Body of pancreas (tissue), 4 donors: ENCODE measurements around the gene TMEM201. TPM values are rescaled to one million over a fixed set of nuclear protein-coding genes. Genes with fewer than 3 reads are reported as not detected.

Source experiments
- ATAC-seq: fragments of 150-250 bp; one replicate; pipeline ENCODE4 v1.9.1; 2016
- DNase-seq, 4 donors: peaks; one replicate each; pipeline ENCODE4 v3.0.0-alpha.2; 2019
- H3K27ac ChIP-seq, 4 donors: fragments of 200-600 bp; sonication (generic); 1 replicate in 3 of 4; 2 replicates in 1 of 4; pipeline versions ENCODE4 v1.5.1 to v1.6.1; 2016 to 2019; ENCODE audit warnings: mild to moderate bottlenecking in 1 of 4, mixed read lengths in 1 of 4, moderate library complexity in 1 of 4
- H3K27me3 ChIP-seq, 2 donors: fragments of 200-600 bp; sonication (generic); one replicate each; pipeline ENCODE4 v1.6.0; 2016; ENCODE audit warnings: mild to moderate bottlenecking in 1 of 2
- H3K36me3 ChIP-seq, 2 donors: fragments of 200-600 bp; sonication (generic); replicated peaks in 1 of 2; 2 replicates each; pipeline ENCODE4 v1.5.1; 2016; ENCODE audit warnings: low read depth in 2 of 2; ENCODE audit not compliant: insufficient read depth in 1 of 2
- H3K4me1 ChIP-seq: fragments of 200-600 bp; sonication (generic); one replicate; pipeline ENCODE4 v1.6.0; 2016
- H3K4me3 ChIP-seq, 2 donors: fragments of 200-600 bp; sonication (generic); 1 replicate in 1 of 2; 2 replicates in 1 of 2; pipeline ENCODE4 v1.5.1; 2016 to 2019
- H3K9me3 ChIP-seq, 3 donors: fragments of 200-600 bp; sonication (generic); 1 replicate in 2 of 3; 2 replicates in 1 of 3; pipeline ENCODE4 v1.5.1; 2016
- POLR2A ChIP-seq, 3 donors: fragments of 450-650 bp; IDR thresholded peaks; one replicate each; pipeline ENCODE4 v1.6.1; 2016; ENCODE audit warnings: antibody characterized with exemption in 3 of 3, mild to moderate bottlenecking in 2 of 3
- WGBS, 2 donors: methylation state at CpG; one replicate each; pipeline ENCODE4 v1.1.5; 2017; 5-methylcytosine and 5-hydroxymethylcytosine counted together
- intact Hi-C: fragments of 100-400 bp; cut with DNase I; formaldehyde crosslinking; loops from one replicate; pipeline ENCODE4 v1.15.1; 2023
- total RNA-seq, 2 donors: library from RNA; depleted of rRNA; stranded (reverse); fragments of >200 nt; gene quantifications; one replicate each; pipeline ENCODE4 v1.1.0, GENCODE V29; 2016
- TF ChIP-seq, protein P1 (sequence below), 7 experiments: fragments of 450-650 bp in 4 of 7; fragments of 200-600 bp in 3 of 7; sonication (generic) in 3 of 7; IDR thresholded peaks; one replicate each; pipeline ENCODE4 v1.5.1; 2016 to 2019; ENCODE audit warnings: antibody characterized with exemption in 7 of 7

Gene TMEM201
- total RNA-seq, 2 donors from 2014 or later, result 7.3 to 12.5 TPM

- 73 to 79% methylated on average over 3 of the region's 3 CpGs for WGBS, 2 donors
- Histone ChIP-seq H3K27me3 (no peaks in the 10 kb centered on the region), H3K27ac (no peak overlapping the region), H3K4me1 (peaks cover 19% of the 10 kb centered on the region), H3K36me3 (no peaks in the 10 kb centered on the region), H3K9me3 (no peaks in the 10 kb centered on the region), H3K4me3 (no peak overlapping the region)
- DNase-seq, result no peak
- intact Hi-C loops, result no loop called here
- TF ChIP-seq POLR2A (IDR thresholded peaks at IDR 0.05), result no peak
- TF ChIP-seq, protein P1, sequence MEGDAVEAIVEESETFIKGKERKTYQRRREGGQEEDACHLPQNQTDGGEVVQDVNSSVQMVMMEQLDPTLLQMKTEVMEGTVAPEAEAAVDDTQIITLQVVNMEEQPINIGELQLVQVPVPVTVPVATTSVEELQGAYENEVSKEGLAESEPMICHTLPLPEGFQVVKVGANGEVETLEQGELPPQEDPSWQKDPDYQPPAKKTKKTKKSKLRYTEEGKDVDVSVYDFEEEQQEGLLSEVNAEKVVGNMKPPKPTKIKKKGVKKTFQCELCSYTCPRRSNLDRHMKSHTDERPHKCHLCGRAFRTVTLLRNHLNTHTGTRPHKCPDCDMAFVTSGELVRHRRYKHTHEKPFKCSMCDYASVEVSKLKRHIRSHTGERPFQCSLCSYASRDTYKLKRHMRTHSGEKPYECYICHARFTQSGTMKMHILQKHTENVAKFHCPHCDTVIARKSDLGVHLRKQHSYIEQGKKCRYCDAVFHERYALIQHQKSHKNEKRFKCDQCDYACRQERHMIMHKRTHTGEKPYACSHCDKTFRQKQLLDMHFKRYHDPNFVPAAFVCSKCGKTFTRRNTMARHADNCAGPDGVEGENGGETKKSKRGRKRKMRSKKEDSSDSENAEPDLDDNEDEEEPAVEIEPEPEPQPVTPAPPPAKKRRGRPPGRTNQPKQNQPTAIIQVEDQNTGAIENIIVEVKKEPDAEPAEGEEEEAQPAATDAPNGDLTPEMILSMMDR (IDR thresholded peaks at IDR 0.05), result no peak
- no peak for ATAC-seq
These were observed 43.8 kb upstream of the TMEM201 start for GRCh38 chr1:9544926-9545325.

DNA sequence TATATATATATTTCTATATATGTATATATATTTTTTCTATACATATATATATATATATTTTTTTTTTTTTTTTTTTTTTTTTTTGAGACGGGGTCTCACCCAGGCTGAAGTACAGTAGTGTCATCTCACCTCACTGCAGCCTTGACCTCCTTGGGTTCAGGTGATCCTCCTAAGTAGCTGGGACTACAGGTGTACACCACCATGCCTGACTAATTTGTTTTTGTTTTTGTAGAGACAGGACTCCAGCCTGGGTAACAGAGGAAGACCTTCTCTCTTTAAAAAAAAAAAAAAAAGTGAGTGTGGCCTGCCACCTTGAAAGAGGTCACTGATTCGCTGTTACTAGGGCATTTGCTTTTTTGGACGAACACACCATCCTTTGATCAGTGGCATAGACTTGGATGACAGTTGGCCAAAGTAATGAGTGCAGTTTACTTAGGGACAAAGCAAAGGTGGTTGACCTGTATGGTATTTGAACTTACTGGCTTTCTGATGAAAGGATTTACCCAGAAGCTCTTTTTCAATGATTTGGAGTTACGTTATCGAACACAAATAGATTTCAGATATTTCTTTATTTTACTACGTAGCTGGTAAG, 38.7 kb upstream of the TMEM201 start:
- Histone ChIP-seq H3K27ac (no peak overlapping the region), H3K4me3 (no peak overlapping the region), H3K27me3 (no peaks in the 10 kb centered on the region), H3K4me1 (peaks cover 29% of the 10 kb centered on the region), H3K36me3 (no peaks in the 10 kb centered on the region), H3K9me3 (no peaks in the 10 kb centered on the region)
- WGBS, 2 donors, result 70 to 75% methylated on average over 6 of the region's 6 CpGs
- DNase-seq (no peak), ATAC-seq (no peak)
- no peak for TF ChIP-seq POLR2A (IDR thresholded peaks at IDR 0.05)
- TF ChIP-seq, protein P1 (IDR thresholded peaks at IDR 0.05), result no peak
- intact Hi-C loops, result no loop called here

DNA sequence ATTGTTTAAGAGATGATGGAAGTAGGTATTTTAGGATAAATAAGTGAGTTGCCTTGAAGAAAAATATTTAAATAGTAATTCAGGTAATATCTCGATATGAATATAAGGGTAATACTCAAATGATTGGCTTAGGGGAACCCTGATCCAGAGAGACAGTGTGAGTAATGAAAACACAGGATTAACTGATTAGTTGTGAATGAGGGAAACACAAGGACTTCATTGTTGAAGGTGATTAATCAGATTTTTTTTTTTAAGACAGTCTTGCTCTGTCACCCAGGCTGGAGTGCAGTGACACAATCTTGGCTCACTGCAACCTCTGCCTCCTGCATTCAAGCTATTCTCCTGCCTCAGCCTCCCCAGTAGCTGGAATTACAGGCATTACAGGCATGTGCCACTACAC, 36.7 kb upstream of the TMEM201 start:
- Histone ChIP-seq H3K4me3 (no peak overlapping the region), H3K4me1 (peaks cover 42% of the 10 kb centered on the region), H3K27ac (no peak overlapping the region), H3K36me3 (no peaks in the 10 kb centered on the region), H3K27me3 (no peaks in the 10 kb centered on the region), H3K9me3 (no peaks in the 10 kb centered on the region)
- TF ChIP-seq POLR2A (IDR thresholded peaks at IDR 0.05), result no peak
- TF ChIP-seq, protein P1 (IDR thresholded peaks at IDR 0.05), result no peak
- DNase-seq (no peak), ATAC-seq (no peak)
- intact Hi-C loops, result no loop called here
- WGBS, 2 donors, result 31 to 60% methylated on average over 1 of the region's 1 CpG

DNA sequence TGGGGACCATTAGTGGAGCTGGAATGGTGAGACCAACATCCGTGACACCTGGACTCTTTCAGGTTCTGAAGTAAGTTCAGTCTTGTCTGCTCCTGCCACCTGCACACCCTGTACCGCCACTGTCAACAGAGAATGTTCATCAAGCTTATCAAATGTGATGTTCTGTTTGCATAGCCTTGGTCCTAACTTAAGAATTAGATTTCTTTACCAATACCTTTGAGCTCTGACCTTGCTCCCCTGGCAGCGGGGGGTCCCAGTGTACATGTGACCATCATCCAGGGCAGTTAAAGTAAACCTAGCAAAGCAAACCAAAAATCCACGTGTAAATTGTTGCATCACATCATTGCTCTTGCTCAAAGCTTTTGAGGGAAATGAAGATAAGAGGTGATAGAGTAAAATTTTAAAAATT, 35.0 kb upstream of the TMEM201 start:
- ATAC-seq, result peak; percentile 16
- DNase-seq, result no peak
- no peak for TF ChIP-seq POLR2A (IDR thresholded peaks at IDR 0.05)
- TF ChIP-seq, protein P1 (IDR thresholded peaks at IDR 0.05), result no peak
- no peaks in the 10 kb centered on the region for H3K27me3 ChIP-seq
- 41 to 46% methylated on average over 4 of the region's 4 CpGs for WGBS, 2 donors
- H3K27ac ChIP-seq, result peak overlapping the region in 1 of 4 donors; percentile 6
- H3K4me3 ChIP-seq, result no peak overlapping the region
- intact Hi-C loops, result no loop called here
- no peaks in the 10 kb centered on the region for H3K36me3 ChIP-seq
- H3K9me3 ChIP-seq, result no peaks in the 10 kb centered on the region
- H3K4me1 ChIP-seq, result peaks cover 42% of the 10 kb centered on the region

- Histone ChIP-seq H3K4me3 (no peak overlapping the region), H3K9me3 (no peaks in the 10 kb centered on the region), H3K27me3 (no peaks in the 10 kb centered on the region), H3K27ac (peak overlapping the region in 2 of 4 donors; percentile 58 to 69), H3K4me1 (peaks cover 44% of the 10 kb centered on the region), H3K36me3 (no peaks in the 10 kb centered on the region)
- ATAC-seq (no peak), DNase-seq (peak in 1 of 4 donors; percentile 29)
- intact Hi-C loops, result no loop called here
- TF ChIP-seq, protein P1 (IDR thresholded peaks at IDR 0.05), result no peak
- TF ChIP-seq POLR2A (IDR thresholded peaks at IDR 0.05), result no peak
- WGBS, 2 donors, result 76 to 81% methylated on average over 4 of the region's 4 CpGs
These were observed 32.8 kb upstream of the TMEM201 start for GRCh38 chr1:9555942-9556341.
